GM06990 (cell line): ENCODE measurements around the gene ARHGEF16.

Source experiments
- DNase-seq: peaks from one replicate; pipeline ENCODE4 v3.0.0-alpha.2; 2011; ENCODE audit not compliant: insufficient read length; ENCODE audit errors: extremely low read depth
- H3K27me3 ChIP-seq: replicated peaks from 2 replicates; pipeline ENCODE4 v1.6.0; 2011; ENCODE audit warnings: low read length; ENCODE audit not compliant: control insufficient read depth, insufficient read depth
- H3K36me3 ChIP-seq: 2 replicates; pipeline ENCODE4 v1.5.1; 2011; ENCODE audit warnings: low read length; ENCODE audit not compliant: control insufficient read depth, insufficient read depth
- H3K4me3 ChIP-seq: replicated peaks from 2 replicates; pipeline ENCODE4 v1.5.1; 2011; ENCODE audit warnings: low read depth, mild to moderate bottlenecking, control low read depth, low read length
- TF ChIP-seq, protein P1 (sequence below): IDR thresholded peaks from 2 replicates; pipeline ENCODE4 v1.5.1; 2011; ENCODE audit warnings: low read length, control low read depth, mild to moderate bottlenecking, inconsistent platforms; ENCODE audit not compliant: insufficient read depth, poor library complexity, severe bottlenecking

The ARHGEF16 gene

DNA sequence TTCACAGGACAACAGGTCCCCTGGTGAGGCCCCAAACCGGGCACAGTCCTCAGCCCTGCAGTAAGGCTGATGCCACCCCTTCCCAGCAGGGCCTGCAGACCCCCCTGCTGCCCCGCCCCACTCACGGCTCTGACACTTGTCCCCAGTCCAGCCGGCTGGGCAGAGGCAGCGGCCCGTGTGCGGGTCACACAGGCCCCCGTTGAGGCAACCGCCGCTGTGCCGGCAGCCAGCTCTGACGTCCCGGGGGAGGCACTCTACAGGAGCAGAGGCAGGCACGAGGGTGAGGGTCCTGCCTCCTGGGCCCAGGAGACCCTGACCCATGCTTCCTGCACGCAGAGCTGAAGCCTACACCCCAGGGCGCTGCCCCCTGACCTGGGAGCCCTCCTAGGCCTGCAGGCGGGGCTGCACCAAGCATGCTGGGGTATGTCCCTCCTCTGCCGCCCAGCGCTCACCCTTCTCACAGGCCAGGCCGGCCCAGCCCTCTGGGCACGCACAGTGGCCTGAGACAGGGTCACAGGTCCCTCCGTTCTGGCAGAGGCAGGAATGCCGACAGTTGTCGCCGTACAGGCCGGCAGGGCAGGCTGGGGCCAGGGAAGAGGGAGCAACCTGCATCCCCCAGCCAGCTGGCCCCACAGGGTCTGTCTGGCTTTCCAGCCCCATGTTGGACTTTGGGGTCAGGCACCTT is 43.9 kb downstream of the ARHGEF16 start:
- H3K27me3 ChIP-seq = no peaks in the 10 kb centered on the region; the same call in 1 of the 2 replicates
- no peak overlapping the region for H3K4me3 ChIP-seq
- H3K36me3 ChIP-seq = no peaks in the 10 kb centered on the region
- no peak for DNase-seq
- TF ChIP-seq, protein P1, sequence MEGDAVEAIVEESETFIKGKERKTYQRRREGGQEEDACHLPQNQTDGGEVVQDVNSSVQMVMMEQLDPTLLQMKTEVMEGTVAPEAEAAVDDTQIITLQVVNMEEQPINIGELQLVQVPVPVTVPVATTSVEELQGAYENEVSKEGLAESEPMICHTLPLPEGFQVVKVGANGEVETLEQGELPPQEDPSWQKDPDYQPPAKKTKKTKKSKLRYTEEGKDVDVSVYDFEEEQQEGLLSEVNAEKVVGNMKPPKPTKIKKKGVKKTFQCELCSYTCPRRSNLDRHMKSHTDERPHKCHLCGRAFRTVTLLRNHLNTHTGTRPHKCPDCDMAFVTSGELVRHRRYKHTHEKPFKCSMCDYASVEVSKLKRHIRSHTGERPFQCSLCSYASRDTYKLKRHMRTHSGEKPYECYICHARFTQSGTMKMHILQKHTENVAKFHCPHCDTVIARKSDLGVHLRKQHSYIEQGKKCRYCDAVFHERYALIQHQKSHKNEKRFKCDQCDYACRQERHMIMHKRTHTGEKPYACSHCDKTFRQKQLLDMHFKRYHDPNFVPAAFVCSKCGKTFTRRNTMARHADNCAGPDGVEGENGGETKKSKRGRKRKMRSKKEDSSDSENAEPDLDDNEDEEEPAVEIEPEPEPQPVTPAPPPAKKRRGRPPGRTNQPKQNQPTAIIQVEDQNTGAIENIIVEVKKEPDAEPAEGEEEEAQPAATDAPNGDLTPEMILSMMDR = no peak

DNA sequence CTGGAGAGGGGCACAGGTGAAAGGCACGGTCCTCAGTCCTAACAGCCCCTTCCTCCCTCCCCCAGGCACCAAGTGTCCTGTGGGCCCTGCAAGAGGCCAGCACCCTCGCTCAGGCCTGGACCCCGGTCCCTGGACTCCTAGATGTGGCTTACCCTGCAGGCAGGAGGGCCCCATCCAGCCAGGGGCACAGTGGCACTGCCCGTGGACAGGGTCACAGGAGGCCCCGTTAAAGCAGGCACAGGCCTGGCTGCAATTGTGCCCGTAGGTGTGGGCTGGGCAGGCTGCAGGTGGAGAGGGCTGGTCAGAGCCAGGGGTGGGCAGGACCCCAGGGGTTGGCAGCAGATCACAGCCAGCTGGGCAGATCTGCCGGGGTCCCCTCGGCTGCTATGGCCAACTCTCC is 44.5 kb downstream of the ARHGEF16 start:
- Histone ChIP-seq H3K36me3 (no peaks in the 10 kb centered on the region), H3K27me3 (no peaks in the 10 kb centered on the region; the same call in 1 of the 2 replicates), H3K4me3 (no peak overlapping the region)
- DNase-seq = no peak
- TF ChIP-seq, protein P1 = no peak

DNA sequence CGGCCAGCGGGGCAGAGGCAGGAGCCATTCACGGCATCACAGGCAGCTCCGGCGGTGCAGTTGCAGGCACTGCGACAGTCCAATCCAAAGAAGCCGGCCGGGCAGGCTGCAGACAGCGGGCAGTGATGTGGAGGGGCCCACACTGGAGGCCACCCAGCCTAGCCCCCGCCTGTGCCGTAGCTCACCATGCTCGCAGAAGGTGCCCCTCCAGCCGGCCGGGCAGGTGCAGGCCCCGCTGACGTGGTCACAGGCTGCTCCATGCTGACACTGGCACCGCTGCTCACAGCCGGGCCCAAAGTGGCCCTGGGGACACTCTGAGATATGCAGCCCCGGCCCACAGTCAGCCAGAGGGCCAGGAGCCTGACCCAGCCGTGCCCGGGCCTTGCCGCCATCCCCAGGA is 45.1 kb downstream of the ARHGEF16 start:
- Histone ChIP-seq H3K27me3 (no peaks in the 10 kb centered on the region; the same call in 1 of the 2 replicates), H3K4me3 (no peak overlapping the region), H3K36me3 (no peaks in the 10 kb centered on the region)
- no peak for DNase-seq
- TF ChIP-seq, protein P1 = no peak

DNA sequence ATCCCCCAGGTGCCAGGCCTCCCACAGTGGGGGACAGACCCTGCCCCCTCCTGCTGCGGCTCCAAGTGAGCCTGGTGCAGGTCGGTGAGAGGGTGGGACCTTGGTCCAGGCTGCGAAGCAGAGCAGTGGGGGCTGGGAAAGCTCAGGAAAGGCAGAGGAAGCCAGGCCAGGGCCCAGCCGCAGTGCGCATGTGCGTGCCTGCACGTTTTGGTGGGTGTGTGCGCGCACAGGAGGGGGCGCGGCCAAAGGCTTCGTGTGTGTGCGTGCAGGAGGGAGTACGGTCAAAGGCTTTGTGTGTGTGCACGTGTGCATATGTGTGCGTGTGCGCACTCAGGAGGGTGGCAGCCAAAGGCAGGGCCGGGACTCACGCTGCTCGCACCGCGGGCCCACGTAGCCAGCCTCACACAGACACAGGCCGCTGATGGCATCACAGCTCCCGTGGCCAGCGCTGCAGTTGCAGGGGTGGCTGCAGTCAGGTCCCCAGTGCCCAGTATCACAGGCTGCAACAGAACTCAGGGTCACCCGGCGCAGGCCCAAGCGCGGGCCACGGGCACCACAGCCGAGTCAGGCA is 45.9 kb downstream of the ARHGEF16 start:
- Histone ChIP-seq H3K4me3 (no peak overlapping the region), H3K36me3 (no peaks in the 10 kb centered on the region), H3K27me3 (no peaks in the 10 kb centered on the region)
- TF ChIP-seq, protein P1 = no peak
- no peak for DNase-seq

DNA sequence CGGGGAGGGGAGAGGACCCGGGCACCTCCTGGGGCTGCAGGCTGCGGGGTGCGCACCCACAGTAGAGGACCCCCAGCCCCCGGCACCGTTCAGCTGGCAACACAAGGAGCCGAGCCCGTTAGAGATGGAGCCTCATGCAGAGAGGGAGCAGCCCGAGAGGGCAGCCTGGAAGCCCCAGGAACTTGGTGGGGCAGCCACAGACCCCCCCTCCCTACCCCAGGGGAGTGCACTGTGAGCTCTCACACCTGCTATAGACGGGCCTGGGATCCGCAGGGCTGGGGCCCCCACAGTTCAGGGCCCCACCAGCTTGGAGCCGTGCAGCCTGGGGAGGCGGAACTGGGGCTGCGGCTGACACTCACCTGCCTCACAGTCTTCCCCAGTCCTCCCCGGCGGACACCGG is 47.0 kb downstream of the ARHGEF16 start:
- no peak for DNase-seq
- Histone ChIP-seq H3K27me3 (no peaks in the 10 kb centered on the region), H3K4me3 (no peak overlapping the region), H3K36me3 (no peaks in the 10 kb centered on the region)
- TF ChIP-seq, protein P1 = no peak
